Erythroblast (primary cell): ENCODE data around the gene GXYLT1.

ENCODE experiments used
- GATA1 ChIP-seq: IDR thresholded peaks from 2 replicates; pipeline ENCODE4 v1.6.1; 2011; ENCODE audit warnings: low read depth, mild to moderate bottlenecking, control low read depth, low read length, moderate library complexity
- POLR2A ChIP-seq: IDR thresholded peaks from 2 replicates; pipeline ENCODE4 v1.6.1; 2011; ENCODE audit warnings: mild to moderate bottlenecking, low read length

DNA sequence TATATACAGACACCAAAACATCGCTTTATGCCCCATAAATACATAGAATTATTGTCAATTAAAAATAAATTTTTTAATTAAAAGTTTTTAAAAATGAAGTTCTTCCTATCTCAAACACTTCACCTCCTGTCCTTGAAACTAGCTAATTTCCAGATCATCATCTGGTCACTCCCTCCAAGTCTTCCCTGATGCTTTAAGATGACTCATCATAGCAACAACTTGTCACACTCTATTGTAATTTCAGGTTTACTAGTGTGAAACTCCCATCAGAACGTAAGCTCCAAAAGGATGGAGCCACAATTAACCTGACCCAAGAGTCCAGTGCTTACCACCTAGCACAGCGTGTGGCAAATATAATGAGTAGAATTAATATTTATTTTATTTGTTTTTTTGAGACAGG lies 16.3 kb downstream of the GXYLT1 start:
- TF ChIP-seq POLR2A (no peak), GATA1 (no peak)
